WERI-Rb-1 (cell line): ENCODE measurements around the gene PLXNA1.
A peak's percentile ranks its signal among the peaks of the same experiment; 100 is the strongest.

Experiments used
- DNase-seq: peaks from one replicate; pipeline ENCODE4 v3.0.0-alpha.2; 2020
- H3K27ac ChIP-seq: fragments of 250-450 bp; sonication (Bioruptor Pico); 2 replicates; pipeline ENCODE4 v1.5.1; 2020; ENCODE audit warnings: mild to moderate bottlenecking, moderate library complexity
- H3K27me3 ChIP-seq: fragments of 250-450 bp; sonication (Bioruptor Pico); 2 replicates; pipeline ENCODE4 v1.5.1; 2021; ENCODE audit warnings: mild to moderate bottlenecking, low read depth, moderate library complexity; ENCODE audit not compliant: insufficient read depth, severe bottlenecking
- H3K36me3 ChIP-seq: fragments of 250-450 bp; sonication (Bioruptor Pico); 2 replicates; pipeline ENCODE4 v1.5.1; 2020; ENCODE audit warnings: mild to moderate bottlenecking, moderate library complexity
- H3K4me3 ChIP-seq: 2 replicates; pipeline ENCODE4 v1.5.1; 2011; ENCODE audit warnings: low read depth, mild to moderate bottlenecking, control low read depth, low read length
- H3K9me3 ChIP-seq: fragments of 250-450 bp; sonication (Bioruptor Pico); 2 replicates; pipeline ENCODE4 v1.5.1; 2021; ENCODE audit warnings: mild to moderate bottlenecking, moderate library complexity; ENCODE audit not compliant: severe bottlenecking
- CTCF ChIP-seq: IDR thresholded peaks from 2 replicates; pipeline ENCODE4 v1.5.1; 2011; ENCODE audit warnings: low read depth, mild to moderate bottlenecking, control low read depth, inconsistent platforms, low read length

The PLXNA1 gene

GRCh38 chr3:126978291-126978690, 4.6 kb upstream of the PLXNA1 start:
- no peak for TF ChIP-seq CTCF
- Histone ChIP-seq H3K36me3 (no peaks in the 10 kb centered on the region), H3K27me3 (no peaks in the 10 kb centered on the region), H3K9me3 (peaks cover 12% of the 10 kb centered on the region), H3K4me3 (no peak overlapping the region), H3K27ac (no peak overlapping the region)
- no peak for DNase-seq

GRCh38 chr3:126979046-126979628, 3.8 kb upstream of the PLXNA1 start:
- H3K36me3 ChIP-seq, result no peaks in the 10 kb centered on the region
- no peak for TF ChIP-seq CTCF
- peaks cover 12% of the 10 kb centered on the region for H3K9me3 ChIP-seq
- no peaks in the 10 kb centered on the region for H3K27me3 ChIP-seq
- no peak for DNase-seq
- H3K4me3 ChIP-seq, result no peak overlapping the region
- H3K27ac ChIP-seq, result no peak overlapping the region

- Histone ChIP-seq H3K27me3 (no peaks in the 10 kb centered on the region), H3K27ac (no peak overlapping the region), H3K36me3 (no peaks in the 10 kb centered on the region; the same call in 1 of the 2 replicates), H3K9me3 (peaks cover 1% of the 10 kb centered on the region), H3K4me3 (no peak overlapping the region)
- DNase-seq, result no peak
- TF ChIP-seq CTCF, result no peak
Measured at GRCh38 chr3:126980266-126980811, 2.6 kb upstream of the PLXNA1 start.

- peak overlapping the region; percentile 78; the same call in 1 of the 2 replicates for H3K27ac ChIP-seq
- peaks cover 6% of the 10 kb centered on the region; the same call in 1 of the 2 replicates for H3K36me3 ChIP-seq
- H3K4me3 ChIP-seq, result peak overlapping the region; percentile 50
- H3K27me3 ChIP-seq, result no peaks in the 10 kb centered on the region
- no peak for TF ChIP-seq CTCF
- H3K9me3 ChIP-seq, result no peaks in the 10 kb centered on the region
- peak; percentile 41 for DNase-seq
Measured at GRCh38 chr3:126982126-126982470, 817 bp upstream of the PLXNA1 start.

- H3K36me3 ChIP-seq, result peaks cover 6% of the 10 kb centered on the region; the same call in 1 of the 2 replicates
- no peak for TF ChIP-seq CTCF
- no peaks in the 10 kb centered on the region for H3K27me3 ChIP-seq
- peak overlapping the region; percentile 63 for H3K4me3 ChIP-seq
- peak overlapping the region; percentile 56; the same call in 1 of the 2 replicates for H3K27ac ChIP-seq
- no peaks in the 10 kb centered on the region for H3K9me3 ChIP-seq
- DNase-seq, result no peak
Measured at GRCh38 chr3:126983276-126983652, 349 bp downstream of the PLXNA1 start.
